Neural progenitor cell (in vitro differentiated cells): ENCODE results near the gene TAB2. TPM values are rescaled to one million over a fixed set of nuclear protein-coding genes. Genes with fewer than 3 reads are reported as not detected.

Experiments
- DNase-seq: peaks from one replicate; pipeline ENCODE4 v3.0.0-alpha.2; 2016; ENCODE audit warnings: low spot score
- H2AFZ ChIP-seq: fragments of 200-600 bp; sonication (generic); replicated peaks from 2 replicates; pipeline ENCODE4 v1.6.1; 2016; ENCODE audit warnings: antibody characterized with exemption
- H3F3A ChIP-seq: fragments of 200-600 bp; sonication (generic); 2 replicates; pipeline ENCODE4 v1.6.1; 2016; ENCODE audit warnings: antibody characterized with exemption, low read depth
- H3K27ac ChIP-seq: fragments of 200-600 bp; sonication (generic); 2 replicates; pipeline ENCODE4 v1.5.1; 2016; ENCODE audit warnings: mild to moderate bottlenecking
- H3K27me3 ChIP-seq: fragments of 200-600 bp; sonication (generic); 2 replicates; pipeline ENCODE4 v1.6.1; 2016; ENCODE audit warnings: mild to moderate bottlenecking, moderate library complexity
- H3K36me3 ChIP-seq: fragments of 200-600 bp; sonication (generic); 2 replicates; pipeline ENCODE4 v1.5.1; 2016
- H3K4me1 ChIP-seq: fragments of 200-600 bp; sonication (generic); 2 replicates; pipeline ENCODE4 v1.6.1; 2016; ENCODE audit warnings: mixed run types
- H3K4me2 ChIP-seq: fragments of 200-600 bp; sonication (generic); 2 replicates; pipeline ENCODE4 v1.6.1; 2016
- H3K4me3 ChIP-seq: fragments of 200-600 bp; sonication (generic); 2 replicates; pipeline ENCODE4 v1.5.1; 2016
- H3K79me2 ChIP-seq: fragments of 200-600 bp; sonication (generic); 2 replicates; pipeline ENCODE4 v1.6.1; 2016; ENCODE audit warnings: low read depth
- H3K9ac ChIP-seq: fragments of 200-600 bp; sonication (generic); 2 replicates; pipeline ENCODE4 v1.6.1; 2016
- H3K9me3 ChIP-seq: fragments of 200-600 bp; sonication (generic); 2 replicates; pipeline ENCODE4 v1.5.1; 2016; ENCODE audit warnings: low read depth
- H4K20me1 ChIP-seq: fragments of 200-600 bp; sonication (generic); 2 replicates; pipeline ENCODE4 v1.6.1; 2016; ENCODE audit warnings: low read depth
- H3K27ac Mint-ChIP-seq: 3 replicates; pipeline ENCODE4 v1.8.0; 2021; ENCODE audit warnings: mixed read lengths
- H3K27me3 Mint-ChIP-seq: 2 replicates; pipeline ENCODE4 v1.8.0; 2022; ENCODE audit warnings: low read depth, mild to moderate bottlenecking, inconsistent platforms, moderate library complexity, mixed read lengths; ENCODE audit not compliant: insufficient read depth
- H3K36me3 Mint-ChIP-seq: 3 replicates; pipeline ENCODE4 v1.8.0; 2021; ENCODE audit warnings: mixed read lengths
- H3K4me1 Mint-ChIP-seq: 3 replicates; pipeline ENCODE4 v1.8.0; 2021; ENCODE audit warnings: mixed read lengths
- H3K4me3 Mint-ChIP-seq: 3 replicates; pipeline ENCODE4 v1.8.0; 2021; ENCODE audit warnings: mild to moderate bottlenecking, moderate library complexity, mixed read lengths
- H3K9me3 Mint-ChIP-seq: 3 replicates; pipeline ENCODE4 v1.8.0; 2020; ENCODE audit warnings: mixed read lengths
- CTCF ChIP-seq: fragments of 200-600 bp; sonication (generic); IDR thresholded peaks from 2 replicates; pipeline ENCODE4 v1.5.1; 2017; ENCODE audit warnings: antibody characterized with exemption, mild to moderate bottlenecking
- EZH2 ChIP-seq: fragments of 200-600 bp; sonication (generic); IDR thresholded peaks from 2 replicates; pipeline ENCODE4 v1.6.1; 2017; ENCODE audit warnings: antibody characterized with exemption, mild to moderate bottlenecking, moderate library complexity
- EZH2phosphoT487 ChIP-seq: fragments of 200-600 bp; sonication (generic); IDR thresholded peaks from 2 replicates; pipeline ENCODE4 v1.6.1; 2017; ENCODE audit warnings: antibody characterized with exemption
- total RNA-seq: library from RNA; depleted of rRNA; stranded (reverse); fragments of >200 nt; gene quantifications from 2 replicates; pipeline ENCODE4 v1.2.3, GENCODE V29; 2015; ENCODE audit warnings: low replicate concordance

Gene TAB2
- total RNA-seq, 1 donor from 2014 or later, result 70.9 TPM

DNA sequence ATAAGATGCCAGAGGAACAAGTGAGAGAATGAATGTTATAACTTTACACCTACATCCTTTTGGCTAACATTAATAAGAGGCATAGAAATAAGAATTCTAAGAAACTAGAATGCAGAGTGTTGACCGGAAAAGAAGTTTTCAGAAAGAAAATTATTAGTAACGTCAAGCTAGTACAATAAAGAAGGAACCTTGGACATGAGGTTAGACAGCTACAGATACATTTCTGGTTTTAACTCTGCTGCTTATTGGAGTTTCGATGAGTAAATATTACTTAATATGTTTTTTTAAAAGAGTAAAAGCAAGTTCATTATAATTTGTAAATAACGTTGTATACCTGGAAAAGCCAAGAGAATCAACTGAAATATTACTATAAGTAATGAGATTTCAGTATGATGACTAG is 22.7 kb downstream of the TAB2 start:
- peaks cover 5% of the 10 kb centered on the region for H3K4me1 Mint-ChIP-seq
- H3K27me3 Mint-ChIP-seq, result no peaks in the 10 kb centered on the region
- Histone ChIP-seq H3K27me3 (no peaks in the 10 kb centered on the region), H3K27ac (no peak overlapping the region), H3K9ac (no peak overlapping the region), H3K79me2 (peaks cover 100% of the 10 kb centered on the region), H3F3A (no peaks in the 10 kb centered on the region), H3K4me1 (peaks cover 25% of the 10 kb centered on the region), H3K9me3 (no peaks in the 10 kb centered on the region), H3K4me3 (no peak overlapping the region), H4K20me1 (peaks cover 65% of the 10 kb centered on the region), H2AFZ (no peak overlapping the region), H3K36me3 (no peaks in the 10 kb centered on the region), H3K4me2 (no peak overlapping the region)
- H3K9me3 Mint-ChIP-seq, result peaks cover 4% of the 10 kb centered on the region
- TF ChIP-seq EZH2, result no peak
- no peak for TF ChIP-seq CTCF
- H3K4me3 Mint-ChIP-seq, result no peak overlapping the region
- DNase-seq, result no peak
- no peak overlapping the region for H3K27ac Mint-ChIP-seq
- H3K36me3 Mint-ChIP-seq, result peaks cover 10% of the 10 kb centered on the region

- H4K20me1 ChIP-seq, result peaks cover 60% of the 10 kb centered on the region
- peaks cover 100% of the 10 kb centered on the region for H3K79me2 ChIP-seq
Measured at GRCh38 chr6:149342525-149342924, 25.0 kb downstream of the TAB2 start.

GRCh38 chr6:149343501-149343900 is 26.0 kb downstream of the TAB2 start:
- Histone ChIP-seq H3F3A (no peaks in the 10 kb centered on the region), H4K20me1 (peaks cover 65% of the 10 kb centered on the region), H3K4me2 (no peak overlapping the region), H3K79me2 (peaks cover 100% of the 10 kb centered on the region), H3K9ac (no peak overlapping the region), H3K4me1 (peaks cover 6% of the 10 kb centered on the region), H3K27ac (no peak overlapping the region), H3K4me3 (no peak overlapping the region), H3K27me3 (no peaks in the 10 kb centered on the region), H2AFZ (no peak overlapping the region), H3K9me3 (no peaks in the 10 kb centered on the region), H3K36me3 (no peaks in the 10 kb centered on the region)
- Mint-ChIP-seq H3K27me3 (no peaks in the 10 kb centered on the region), H3K9me3 (peaks cover 4% of the 10 kb centered on the region), H3K36me3 (peaks cover 13% of the 10 kb centered on the region), H3K4me1 (peaks cover 2% of the 10 kb centered on the region), H3K27ac (no peak overlapping the region), H3K4me3 (no peak overlapping the region)
- no peak for DNase-seq
- TF ChIP-seq EZH2phosphoT487 (no peak), EZH2 (no peak), CTCF (no peak)

More at GRCh38 chr6:149342525-149342924, 25.0 kb downstream of the TAB2 start:
- peaks cover 14% of the 10 kb centered on the region for H3K36me3 Mint-ChIP-seq
- no peak for TF ChIP-seq CTCF
- no peak for TF ChIP-seq EZH2phosphoT487
- TF ChIP-seq EZH2, result no peak
- peaks cover 4% of the 10 kb centered on the region for H3K9me3 Mint-ChIP-seq
- Histone ChIP-seq H3K9me3 (no peaks in the 10 kb centered on the region), H3K27me3 (no peaks in the 10 kb centered on the region), H3F3A (no peaks in the 10 kb centered on the region), H3K9ac (no peak overlapping the region), H3K4me2 (no peak overlapping the region), H3K4me3 (no peak overlapping the region), H2AFZ (no peak overlapping the region), H3K27ac (no peak overlapping the region), H3K4me1 (peaks cover 7% of the 10 kb centered on the region), H3K36me3 (no peaks in the 10 kb centered on the region)
- no peak overlapping the region for H3K27ac Mint-ChIP-seq
- no peak for DNase-seq
- H3K4me3 Mint-ChIP-seq, result no peak overlapping the region
- H3K4me1 Mint-ChIP-seq, result peaks cover 2% of the 10 kb centered on the region
- no peaks in the 10 kb centered on the region for H3K27me3 Mint-ChIP-seq

GRCh38 chr6:149346078-149346477 is 28.6 kb downstream of the TAB2 start:
- no peaks in the 10 kb centered on the region for H3K9me3 Mint-ChIP-seq
- no peaks in the 10 kb centered on the region for H3K36me3 ChIP-seq
- no peak overlapping the region for H3K4me3 ChIP-seq
- no peak overlapping the region for H3K4me2 ChIP-seq
- no peak for TF ChIP-seq CTCF
- no peak for TF ChIP-seq EZH2
- TF ChIP-seq EZH2phosphoT487, result no peak
- H3K4me3 Mint-ChIP-seq, result no peak overlapping the region
- H3K27me3 ChIP-seq, result no peaks in the 10 kb centered on the region
- peaks cover 2% of the 10 kb centered on the region for H3K4me1 Mint-ChIP-seq
- no peak overlapping the region for H3K27ac Mint-ChIP-seq
- peaks cover 18% of the 10 kb centered on the region for H3K36me3 Mint-ChIP-seq
- no peaks in the 10 kb centered on the region for H3K27me3 Mint-ChIP-seq
- H2AFZ ChIP-seq, result no peak overlapping the region
- no peak for DNase-seq
- no peaks in the 10 kb centered on the region for H3K9me3 ChIP-seq
- H3K27ac ChIP-seq, result no peak overlapping the region
- peaks cover 6% of the 10 kb centered on the region for H3K4me1 ChIP-seq
- peaks cover 98% of the 10 kb centered on the region for H3K79me2 ChIP-seq
- no peaks in the 10 kb centered on the region for H3F3A ChIP-seq
- no peak overlapping the region for H3K9ac ChIP-seq
- H4K20me1 ChIP-seq, result peaks cover 74% of the 10 kb centered on the region
